HTERT RPE-1 (cell line): Measurements from ENCODE around the gene DARS1.
"Not testable (repeated sequence)": the region's sequence is repeated elsewhere in the genome, so short reads cannot be mapped to it uniquely, and the experiment has no call there.

Experiments used
- in situ Hi-C: fragments of 300-500 bp; cut with MboI; formaldehyde crosslinking; loops from 4 replicates; pipeline ENCODE4 v1.14.3; 2020; ENCODE audit warnings: low sequenced_read_pairs

DARS1 gene

GRCh38 chr2:135985826-135986393, 484 bp upstream of the DARS1 start:
- in situ Hi-C loops, result no loop called here

DNA sequence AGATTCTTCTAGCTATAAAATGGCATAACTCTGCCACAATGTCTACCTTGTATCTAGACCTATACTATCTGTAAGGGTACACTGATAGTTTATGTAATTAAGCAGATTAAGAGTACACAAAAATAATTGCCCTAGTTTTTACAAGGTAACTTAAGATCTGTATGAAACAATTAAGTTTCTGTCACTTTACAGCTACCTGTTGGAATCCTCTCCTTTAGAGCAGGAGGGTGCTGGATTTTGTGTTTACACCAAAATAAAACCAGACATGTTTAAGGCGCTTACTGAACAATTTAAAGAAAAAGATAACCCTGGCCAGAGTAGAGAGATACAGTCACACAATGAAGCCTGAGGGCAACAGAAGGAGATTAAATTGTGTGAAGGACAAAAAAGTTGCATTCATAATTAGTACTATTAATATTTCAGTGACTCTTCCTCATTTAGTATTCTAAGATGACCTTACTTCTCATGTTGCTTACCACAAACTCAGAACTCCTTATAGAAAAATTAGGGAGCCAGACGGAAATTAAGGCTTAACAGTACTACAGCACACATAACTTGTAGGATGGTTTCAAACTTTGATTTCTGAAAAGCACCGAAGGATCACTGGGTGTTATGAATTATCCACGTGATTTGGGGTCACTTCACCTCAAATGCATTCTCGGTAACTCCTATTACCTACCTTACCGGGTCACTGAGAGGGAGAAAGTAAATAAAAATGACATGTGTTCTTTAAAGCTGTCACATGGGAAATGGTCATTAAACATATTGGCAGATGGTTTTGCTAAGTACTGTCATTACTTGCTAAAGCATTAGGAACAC, 1.0 kb downstream of the DARS1 start:
- in situ Hi-C loops, result no loop called here

GRCh38 chr2:135980434-135981079, 4.9 kb downstream of the DARS1 start:
- in situ Hi-C loops, result no loop called here

GRCh38 chr2:135975702-135976101, 9.7 kb downstream of the DARS1 start:
- in situ Hi-C loops, result no loop called here

- in situ Hi-C loops, result no loop called here
Observed at GRCh38 chr2:135974036-135974435, 11.4 kb downstream of the DARS1 start.

DNA sequence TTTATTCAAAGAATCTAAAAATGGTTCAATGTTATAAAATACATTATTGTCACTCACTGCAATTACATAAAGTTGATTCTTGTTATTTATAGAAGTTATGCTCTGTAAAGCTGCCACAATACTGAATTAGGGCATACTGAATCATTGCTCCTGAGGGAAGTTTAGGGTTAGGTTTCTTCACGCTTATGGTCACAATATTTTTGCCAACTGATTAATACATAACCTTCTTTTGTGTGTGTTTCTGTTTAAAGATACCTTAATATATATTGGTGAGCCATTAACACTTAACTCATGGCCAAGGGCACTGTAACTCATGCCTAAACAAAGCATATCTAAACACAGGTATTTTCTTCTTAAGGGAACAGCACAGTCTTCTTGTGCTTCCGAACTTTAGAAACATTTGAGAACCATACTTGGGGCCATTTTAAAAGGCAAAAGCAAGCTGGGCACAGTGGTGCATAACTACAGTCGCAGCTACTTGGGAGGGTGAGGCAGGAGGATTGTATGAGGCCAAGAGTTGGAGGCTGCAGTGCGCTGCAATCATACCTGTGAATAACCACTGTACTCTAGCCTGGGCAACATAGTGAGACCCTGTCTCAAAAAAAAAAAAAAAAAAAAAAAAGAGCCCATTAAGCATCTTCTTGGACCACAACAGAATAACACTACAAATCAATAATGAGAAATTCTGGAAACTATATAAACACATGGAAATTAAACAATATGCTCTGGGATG, 15.6 kb downstream of the DARS1 start:
- in situ Hi-C loops, result no loop called here

DNA sequence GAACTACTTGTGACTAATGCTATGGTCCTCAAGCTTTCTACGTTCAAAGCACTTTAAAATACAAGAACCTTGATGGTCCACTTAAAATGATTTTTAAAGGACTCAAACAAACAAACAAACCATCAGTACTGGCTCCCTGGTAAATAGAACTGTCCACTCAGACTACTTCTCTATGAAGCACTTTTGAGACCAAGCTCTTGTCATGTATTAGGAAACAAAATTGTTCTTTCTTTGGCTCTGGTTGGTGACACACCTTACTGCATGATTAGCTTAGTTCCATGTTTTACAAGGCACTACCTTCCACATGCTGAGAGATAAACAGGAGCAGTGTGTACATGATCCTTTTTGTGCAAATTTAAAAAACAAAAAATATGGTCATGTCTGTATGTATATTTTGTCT, 19.7 kb downstream of the DARS1 start:
- in situ Hi-C loops, result no loop called here

GRCh38 chr2:135964404-135964803, 21.0 kb downstream of the DARS1 start:
- in situ Hi-C loops, result not testable (repeated sequence)

- in situ Hi-C loops, result no loop called here
Observed at GRCh38 chr2:135963841-135964240, 21.6 kb downstream of the DARS1 start.

- in situ Hi-C loops, result no loop called here
Observed at GRCh38 chr2:135962366-135963123, 22.9 kb downstream of the DARS1 start.

- in situ Hi-C loops, result no loop called here
Observed at GRCh38 chr2:135960656-135961551, 24.5 kb downstream of the DARS1 start.

DNA sequence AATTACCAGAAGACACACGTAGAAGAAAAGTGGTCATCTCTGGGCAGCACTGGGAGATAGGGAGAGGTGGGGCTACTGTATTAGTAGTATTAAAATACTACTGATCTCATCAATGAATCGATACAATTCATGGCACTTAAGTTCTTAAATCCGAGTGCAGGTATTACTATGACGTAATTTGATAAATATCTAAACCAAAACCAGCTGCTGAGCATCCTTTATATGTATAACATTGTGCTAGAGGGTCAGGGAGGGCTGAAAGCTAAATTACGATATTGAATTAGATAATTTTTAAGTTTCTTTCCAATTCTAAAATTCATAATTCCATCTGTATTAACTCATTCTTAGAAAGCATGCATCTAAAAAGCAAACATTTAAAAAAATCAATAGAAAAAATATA, 25.3 kb downstream of the DARS1 start:
- in situ Hi-C loops, result no loop called here

DNA sequence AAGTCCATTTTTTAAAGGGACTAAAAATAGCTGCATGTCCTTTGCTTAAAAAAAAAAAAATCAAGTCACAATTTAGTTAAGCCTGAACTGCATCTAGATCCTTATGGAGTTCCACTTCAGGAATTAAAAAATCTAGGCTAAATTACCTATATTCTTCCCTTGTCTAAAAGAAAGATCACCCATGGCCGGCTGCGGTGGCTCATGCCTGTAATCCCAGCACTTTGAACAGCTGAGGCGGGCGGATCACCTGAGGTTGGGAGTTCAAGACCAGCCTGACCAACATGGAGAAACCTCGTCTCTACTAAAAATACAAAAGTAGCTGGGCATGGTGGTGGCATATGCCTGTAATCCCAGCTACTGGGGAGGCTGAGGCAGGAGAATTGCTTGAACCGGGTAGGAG, 26.5 kb downstream of the DARS1 start:
- in situ Hi-C loops, result not testable (repeated sequence)

GRCh38 chr2:135954020-135954601, 31.3 kb downstream of the DARS1 start:
- in situ Hi-C loops, result no loop called here

DNA sequence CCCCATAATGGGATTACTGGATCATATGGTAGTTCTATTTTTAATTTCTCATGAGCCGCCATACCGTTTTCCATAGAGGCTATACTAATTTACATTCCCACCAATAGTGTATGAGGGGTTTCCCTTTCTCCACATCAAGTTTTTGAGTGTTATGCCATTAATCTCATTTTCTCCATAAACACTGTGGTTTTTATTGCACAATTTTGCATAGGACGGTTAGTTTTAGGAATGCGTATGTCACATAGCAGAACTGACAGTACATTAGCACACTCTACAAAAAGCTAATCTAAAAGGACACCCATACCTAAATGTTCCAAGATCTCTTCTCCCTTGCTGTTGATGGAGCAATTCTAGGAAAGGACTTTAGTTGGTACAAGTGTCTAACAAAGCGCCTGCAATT, 32.5 kb downstream of the DARS1 start:
- in situ Hi-C loops, result no loop called here

- in situ Hi-C loops, result no loop called here
Observed at GRCh38 chr2:135951041-135951583, 34.3 kb downstream of the DARS1 start.

- in situ Hi-C loops, result no loop called here
Observed at GRCh38 chr2:135949451-135950234, 35.8 kb downstream of the DARS1 start.

DNA sequence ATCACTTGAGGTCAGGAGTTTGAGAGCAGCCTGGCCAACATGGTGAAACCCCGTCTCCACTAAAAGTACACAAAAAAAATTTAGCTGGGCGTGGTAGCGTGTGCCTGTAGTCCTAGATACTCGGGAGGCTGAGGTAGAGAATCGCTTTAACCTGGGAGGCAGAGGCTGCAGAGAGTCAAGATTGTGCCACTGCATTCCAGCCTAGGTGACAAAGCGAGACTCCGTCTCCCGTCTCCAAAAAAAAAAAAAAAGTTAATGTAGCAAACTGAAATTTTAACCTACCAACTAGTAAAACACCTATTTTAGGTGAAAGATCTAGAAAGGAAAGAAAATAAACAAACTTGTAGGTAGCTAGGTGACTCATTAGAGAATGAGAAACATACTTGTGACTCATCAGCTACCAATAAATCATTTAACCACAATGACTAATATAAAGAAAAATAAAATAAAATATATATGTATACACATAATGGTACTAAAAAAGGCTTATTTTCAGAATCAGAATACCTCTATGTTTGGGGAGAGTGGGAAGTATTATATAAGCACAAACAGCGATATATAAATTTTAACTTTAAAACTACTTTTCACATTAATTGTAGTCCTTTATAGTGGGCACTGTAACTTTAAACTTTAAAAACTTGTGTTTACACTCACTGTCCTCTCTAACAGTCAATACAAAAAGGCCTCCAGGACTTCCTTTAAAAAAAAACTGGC, 36.6 kb downstream of the DARS1 start:
- in situ Hi-C loops, result no loop called here
